Skeletal muscle tissue (tissue), 4 donors: ENCODE data around the gene GFI1B. TPM values are rescaled to one million over a fixed set of nuclear protein-coding genes. Genes with fewer than 3 reads are reported as not detected.
"Not testable (repeated sequence)": the region's sequence is repeated elsewhere in the genome, so short reads cannot be mapped to it uniquely, and the experiment has no call there.

Source experiments
- H3K27ac ChIP-seq: one replicate; pipeline ENCODE4 v1.7.0; 2013; ENCODE audit warnings: mild to moderate bottlenecking, low read depth, low read length, inconsistent platforms
- H3K27me3 ChIP-seq, 3 donors: one replicate each; pipeline ENCODE4 v1.7.0; 2013; ENCODE audit warnings: low read length in 3 of 3; ENCODE audit not compliant: control insufficient read depth in 3 of 3, insufficient read depth in 3 of 3
- H3K36me3 ChIP-seq, 3 donors: one replicate each; pipeline ENCODE4 v1.7.0; 2013; ENCODE audit warnings: low read length in 3 of 3; ENCODE audit not compliant: control insufficient read depth in 3 of 3, insufficient read depth in 3 of 3
- H3K4me1 ChIP-seq, 3 donors: one replicate each; pipeline ENCODE4 v1.7.0; 2013; ENCODE audit warnings: low read length in 3 of 3, mild to moderate bottlenecking in 3 of 3; ENCODE audit not compliant: control insufficient read depth in 3 of 3, insufficient read depth in 3 of 3
- H3K4me3 ChIP-seq, 3 donors: one replicate each; pipeline ENCODE4 v1.7.0; 2013; ENCODE audit warnings: low read length in 3 of 3
- H3K9ac ChIP-seq, 3 donors: one replicate each; pipeline ENCODE4 v1.7.0; 2013; ENCODE audit warnings: low read length in 3 of 3, mild to moderate bottlenecking in 3 of 3, moderate library complexity in 2 of 3, low read depth in 1 of 3
- H3K9me3 ChIP-seq, 3 donors: one replicate each; pipeline ENCODE4 v1.7.0; 2013; ENCODE audit warnings: low read length in 3 of 3; ENCODE audit not compliant: control insufficient read depth in 3 of 3
- total RNA-seq: library from RNA; depleted of rRNA; stranded (reverse); fragments of >200 nt; gene quantifications from one replicate; pipeline ENCODE4 v1.2.3, GENCODE V29; 2014
- donor health status: Osteomylitis.

The GFI1B gene
- total RNA-seq, 1 donor from 2014 or later: 1.0 TPM

GRCh38 chr9:132989014-132989310 lies 10.5 kb downstream of the GFI1B start:
- Histone ChIP-seq H3K4me3 (no peak overlapping the region), H3K36me3 (no peaks in the 10 kb centered on the region), H3K9ac (no peak overlapping the region), H3K27ac (no peak overlapping the region), H3K9me3 (no peaks in the 10 kb centered on the region), H3K27me3 (peaks cover 43 to 69% (median 54%) of the 10 kb centered on the region in 3 donors), H3K4me1 (peaks cover 9 to 14% (median 11%) of the 10 kb centered on the region in 3 donors)

GRCh38 chr9:132989414-132989996 lies 11.0 kb downstream of the GFI1B start:
- Histone ChIP-seq H3K4me1 (peaks cover 9 to 14% (median 11%) of the 10 kb centered on the region in 3 donors), H3K36me3 (no peaks in the 10 kb centered on the region), H3K9ac (no peak overlapping the region), H3K27ac (no peak overlapping the region), H3K27me3 (peaks cover 48 to 72% (median 58%) of the 10 kb centered on the region in 3 donors), H3K4me3 (no peak overlapping the region), H3K9me3 (no peaks in the 10 kb centered on the region)

GRCh38 chr9:132989998-132990557 lies 11.6 kb downstream of the GFI1B start:
- H3K27me3 ChIP-seq: peaks cover 54 to 75% (median 60%) of the 10 kb centered on the region in 3 donors
- peaks cover 9 to 14% (median 11%) of the 10 kb centered on the region in 3 donors for H3K4me1 ChIP-seq

GRCh38 chr9:132990781-132991180 lies 12.3 kb downstream of the GFI1B start:
- no peak overlapping the region for H3K4me3 ChIP-seq
- peaks cover 56 to 74% (median 59%) of the 10 kb centered on the region in 3 donors for H3K27me3 ChIP-seq
- peaks cover 8 to 12% (median 10%) of the 10 kb centered on the region in 3 donors for H3K4me1 ChIP-seq
- H3K9ac ChIP-seq: no peak overlapping the region
- no peaks in the 10 kb centered on the region for H3K36me3 ChIP-seq
- no peak overlapping the region for H3K27ac ChIP-seq
- no peaks in the 10 kb centered on the region for H3K9me3 ChIP-seq

More at GRCh38 chr9:132989998-132990557, 11.6 kb downstream of the GFI1B start:
- H3K27ac ChIP-seq, H3K4me3 ChIP-seq, H3K9me3 ChIP-seq, H3K9ac ChIP-seq, H3K36me3 ChIP-seq: not testable (repeated sequence)

- Histone ChIP-seq H3K27me3 (peaks cover 52 to 75% (median 65%) of the 10 kb centered on the region in 3 donors), H3K9me3 (no peaks in the 10 kb centered on the region), H3K4me3 (no peak overlapping the region), H3K4me1 (peaks cover 2 to 4% (median 2%) of the 10 kb centered on the region in 3 donors), H3K9ac (no peak overlapping the region), H3K36me3 (no peaks in the 10 kb centered on the region), H3K27ac (no peak overlapping the region)
Observed at GRCh38 chr9:132991351-132992300, 13.1 kb downstream of the GFI1B start.

DNA sequence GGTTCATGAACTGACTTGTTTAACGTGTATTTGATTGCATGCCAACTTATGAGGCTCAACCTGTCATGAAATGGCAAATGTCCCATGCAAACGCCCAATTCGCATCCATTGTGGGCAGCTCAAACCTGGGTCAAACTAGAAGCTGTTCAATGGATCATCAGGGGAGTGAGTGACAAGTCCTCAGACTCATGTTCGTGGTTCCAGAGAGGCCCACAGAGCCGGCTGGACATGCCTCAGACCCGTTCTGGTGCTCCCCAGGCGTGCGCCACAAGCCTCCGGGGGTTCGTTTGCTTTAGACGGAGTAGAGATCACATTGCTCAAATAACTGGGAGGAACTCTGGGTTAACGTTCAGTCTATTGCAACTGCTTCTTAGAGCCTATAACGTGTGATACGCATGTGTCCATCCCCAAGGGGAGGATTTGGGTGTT lies 15.0 kb downstream of the GFI1B start:
- Histone ChIP-seq H3K27ac (no peak overlapping the region), H3K36me3 (no peaks in the 10 kb centered on the region), H3K9me3 (no peaks in the 10 kb centered on the region), H3K27me3 (peaks cover 48 to 69% (median 61%) of the 10 kb centered on the region in 3 donors), H3K9ac (no peak overlapping the region), H3K4me3 (no peak overlapping the region), H3K4me1 (no peaks in the 10 kb centered on the region)

- no peak overlapping the region for H3K9ac ChIP-seq
- H3K9me3 ChIP-seq: no peaks in the 10 kb centered on the region
- H3K4me1 ChIP-seq: no peaks in the 10 kb centered on the region
- no peaks in the 10 kb centered on the region for H3K36me3 ChIP-seq
- H3K4me3 ChIP-seq: no peak overlapping the region
- H3K27ac ChIP-seq: no peak overlapping the region
- peaks cover 52 to 66% (median 60%) of the 10 kb centered on the region in 3 donors for H3K27me3 ChIP-seq
Observed at GRCh38 chr9:132994410-132995120, 16.1 kb downstream of the GFI1B start.

DNA sequence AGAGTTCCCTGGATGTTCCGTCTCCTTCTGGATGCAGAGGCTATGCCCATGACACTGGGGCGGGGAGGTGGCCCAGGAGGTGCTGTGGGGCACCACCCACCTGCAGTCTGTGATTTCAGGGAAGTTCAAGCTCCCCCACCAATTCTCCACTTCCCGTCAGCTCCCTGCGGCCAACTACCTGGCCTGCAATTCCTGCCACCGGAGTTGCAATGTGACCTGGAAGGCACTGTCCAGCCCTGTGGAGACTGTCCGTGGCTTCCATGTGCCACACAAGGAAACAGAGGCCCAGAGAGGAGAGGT lies 16.6 kb downstream of the GFI1B start:
- H3K4me1 ChIP-seq: no peaks in the 10 kb centered on the region
- H3K9me3 ChIP-seq: no peaks in the 10 kb centered on the region
- H3K27me3 ChIP-seq: peaks cover 56 to 69% (median 65%) of the 10 kb centered on the region in 3 donors
- H3K36me3 ChIP-seq: no peaks in the 10 kb centered on the region
- no peak overlapping the region for H3K9ac ChIP-seq
- no peak overlapping the region for H3K27ac ChIP-seq
- H3K4me3 ChIP-seq: no peak overlapping the region

- Histone ChIP-seq H3K27me3 (peaks cover 58 to 69% (median 65%) of the 10 kb centered on the region in 3 donors), H3K9ac (no peak overlapping the region), H3K4me3 (no peak overlapping the region), H3K4me1 (no peaks in the 10 kb centered on the region), H3K27ac (no peak overlapping the region), H3K36me3 (no peaks in the 10 kb centered on the region), H3K9me3 (no peaks in the 10 kb centered on the region)
Observed at GRCh38 chr9:132995879-132996278, 17.4 kb downstream of the GFI1B start.
